ENCODE data around the gene CNPY4. TPM values are rescaled to one million over a fixed set of nuclear protein-coding genes. Genes with fewer than 3 reads are reported as not detected.

The CNPY4 gene
- total RNA-seq, 1 donor from 2014 or later = 27.9 TPM

DNA sequence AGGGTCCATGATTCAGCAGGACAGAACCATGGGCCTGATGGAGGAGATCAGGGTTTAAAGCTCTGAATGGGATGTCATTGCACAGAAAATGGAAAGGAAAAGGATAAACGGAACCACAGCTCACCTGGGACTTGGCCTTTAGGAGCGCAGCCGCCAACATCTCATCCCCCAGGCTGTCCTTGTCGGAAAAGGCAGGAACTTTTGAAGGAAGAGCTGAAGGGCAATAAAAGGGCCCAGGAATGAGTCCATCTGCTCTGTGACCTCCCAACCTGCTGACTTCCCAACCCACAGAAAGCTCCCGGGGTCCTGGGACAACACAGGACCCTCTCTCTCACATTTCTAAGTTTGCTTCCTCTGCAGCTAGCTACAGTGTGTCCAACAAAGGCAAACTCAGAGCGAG, 44.0 kb upstream of the CNPY4 start:
- TF ChIP-seq CTCF (IDR thresholded peaks at IDR 0.05; ENCODE audit: unreplicated experiment) = no peak
- H3K36me3 Mint-ChIP-seq = peaks cover 77% of the 10 kb centered on the region
- no peak for DNase-seq (ENCODE audit: low spot score in 2 of 2, unreplicated experiment in 2 of 2)
- H3K27ac Mint-ChIP-seq = no peak overlapping the region
- H3K9me3 Mint-ChIP-seq = peaks cover 45% of the 10 kb centered on the region
- H3K4me3 Mint-ChIP-seq = no peak overlapping the region
- no peaks in the 10 kb centered on the region for H3K27me3 Mint-ChIP-seq (ENCODE audit: low read depth)
- H3K4me1 Mint-ChIP-seq = peaks cover 17% of the 10 kb centered on the region

- peaks cover 24% of the 10 kb centered on the region for H3K4me1 Mint-ChIP-seq
- no peak overlapping the region for H3K27ac Mint-ChIP-seq
- no peak for DNase-seq (ENCODE audit: low spot score in 2 of 2, unreplicated experiment in 2 of 2)
- H3K36me3 Mint-ChIP-seq = peaks cover 59% of the 10 kb centered on the region
- peak overlapping the region; percentile 17 for H3K4me3 Mint-ChIP-seq
- peaks cover 28% of the 10 kb centered on the region for H3K9me3 Mint-ChIP-seq
- TF ChIP-seq CTCF (IDR thresholded peaks at IDR 0.05; ENCODE audit: unreplicated experiment) = no peak
- H3K27me3 Mint-ChIP-seq (ENCODE audit: low read depth) = no peaks in the 10 kb centered on the region
These were observed 42.2 kb upstream of the CNPY4 start for GRCh38 chr7:100077205-100077604.

DNA sequence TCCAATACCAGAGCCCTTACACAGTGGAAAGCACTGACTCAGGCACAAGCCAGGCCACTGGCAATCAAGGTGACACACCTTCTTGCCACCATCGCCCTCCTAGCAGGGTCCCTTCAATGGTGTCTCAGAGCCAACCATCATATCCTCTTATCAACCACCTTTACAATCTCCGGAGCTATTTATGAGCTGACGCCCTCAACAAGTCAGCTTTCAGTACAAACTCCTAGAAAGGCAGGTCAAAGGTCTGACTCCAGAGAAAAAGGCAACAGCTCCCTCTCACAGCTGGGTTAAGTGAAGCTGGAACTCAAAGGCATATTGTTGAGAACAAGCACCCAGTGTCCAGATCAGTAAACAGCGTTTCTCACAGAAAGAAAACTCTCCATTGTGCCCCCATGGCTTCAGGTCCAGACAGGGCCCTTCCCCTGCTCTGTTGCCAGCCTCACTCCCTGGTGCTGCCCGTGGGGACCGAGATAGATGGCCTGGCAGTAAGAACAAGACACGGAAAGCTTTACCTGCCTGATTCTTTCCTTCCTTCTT, 40.3 kb upstream of the CNPY4 start:
- Mint-ChIP-seq H3K27me3 (ENCODE audit: low read depth) (no peaks in the 10 kb centered on the region), H3K4me3 (peak overlapping the region; percentile 96), H3K4me1 (peaks cover 31% of the 10 kb centered on the region), H3K9me3 (peaks cover 18% of the 10 kb centered on the region), H3K27ac (peak overlapping the region; percentile 10), H3K36me3 (peaks cover 41% of the 10 kb centered on the region)
- TF ChIP-seq CTCF (IDR thresholded peaks at IDR 0.05; ENCODE audit: unreplicated experiment) = no peak
- DNase-seq (ENCODE audit: low spot score in 2 of 2, unreplicated experiment in 2 of 2) = no peak

DNA sequence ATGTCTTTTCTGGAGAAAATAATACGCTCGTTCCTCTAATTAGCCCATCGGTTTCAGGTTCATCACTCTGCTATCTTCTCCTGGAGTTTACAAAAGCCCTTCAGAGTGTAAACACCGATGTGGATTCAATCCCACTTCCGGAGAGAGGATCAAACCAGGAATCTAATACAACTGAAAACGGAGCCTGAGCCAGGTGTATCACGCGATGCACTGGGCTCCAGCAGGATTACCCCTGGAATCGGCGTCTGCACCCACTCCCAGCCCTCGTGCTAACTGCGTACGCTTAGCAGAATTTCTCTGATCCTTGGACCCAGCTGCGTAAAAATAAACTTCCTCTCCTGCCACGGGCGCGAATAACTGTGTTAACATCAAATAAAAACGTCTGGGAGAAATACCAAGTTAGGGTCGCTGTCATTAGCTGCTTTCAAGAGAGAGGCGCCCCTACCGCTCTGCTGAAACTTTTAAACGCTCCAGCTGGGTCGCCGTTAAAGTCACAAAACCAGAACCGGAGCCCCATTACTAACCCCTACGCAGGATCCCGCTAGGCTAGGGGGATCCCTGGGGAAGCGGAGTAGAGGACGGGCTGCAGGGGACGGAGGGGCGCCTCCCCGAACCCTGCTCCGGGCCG, 38.4 kb upstream of the CNPY4 start:
- no peak for TF ChIP-seq CTCF (IDR thresholded peaks at IDR 0.05; ENCODE audit: unreplicated experiment)
- Mint-ChIP-seq H3K36me3 (peaks cover 22% of the 10 kb centered on the region), H3K27ac (peak overlapping the region; percentile 97), H3K4me1 (peaks cover 31% of the 10 kb centered on the region), H3K27me3 (ENCODE audit: low read depth) (no peaks in the 10 kb centered on the region), H3K4me3 (peak overlapping the region; percentile 96), H3K9me3 (peaks cover 6% of the 10 kb centered on the region)
- no peak for DNase-seq (ENCODE audit: low spot score in 2 of 2, unreplicated experiment in 2 of 2)

DNA sequence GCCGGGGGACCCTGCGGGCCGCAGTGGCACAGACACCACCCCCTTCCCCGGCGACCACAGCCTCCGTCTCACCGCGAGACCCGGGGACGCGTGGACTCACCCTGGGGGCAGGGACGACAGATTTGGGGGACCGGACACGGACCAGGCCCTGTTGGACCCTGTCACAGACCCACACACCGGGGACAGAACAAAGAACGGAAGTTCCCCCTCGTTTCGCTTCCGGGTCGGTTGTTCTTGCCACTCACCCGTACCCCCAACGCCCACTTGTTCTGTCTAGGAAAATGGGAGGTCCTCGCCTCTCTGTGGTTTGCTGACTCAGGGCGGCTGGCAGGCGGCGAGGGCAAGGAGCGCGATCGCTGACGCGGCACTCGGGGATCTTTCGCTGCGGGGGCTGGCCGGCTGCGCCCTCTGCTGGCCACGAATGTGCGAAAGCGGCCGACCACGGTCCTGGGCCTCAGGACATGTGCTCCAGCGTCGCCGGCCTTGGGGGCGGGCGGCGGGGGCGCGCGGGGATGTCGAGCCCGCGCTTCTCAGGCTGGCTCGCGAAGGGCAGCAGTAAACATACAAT, 37.8 kb upstream of the CNPY4 start, which contains the start of gene ZNF3:
Gene ZNF3, minus strand, starts transcription at position 189 of the 568 bp plus-strand sequence. CDS start 4,366 bp downstream, outside the sequence.
- peaks cover 5% of the 10 kb centered on the region for H3K9me3 Mint-ChIP-seq

More for the DNA sequence above, 37.8 kb upstream of the CNPY4 start, which contains the start of gene ZNF3:
- DNase-seq (ENCODE audit: low spot score in 2 of 2, unreplicated experiment in 2 of 2) = peak; percentile 94 to 99
- Mint-ChIP-seq H3K27me3 (ENCODE audit: low read depth) (no peaks in the 10 kb centered on the region), H3K4me3 (peak within 1 kb of the TSS; percentile 96), H3K27ac (peak within 1 kb of the TSS; percentile 97), H3K36me3 (peaks cover 16% of the 10 kb centered on the region), H3K4me1 (peaks cover 31% of the 10 kb centered on the region)
- peak; percentile 95 for TF ChIP-seq CTCF (IDR thresholded peaks at IDR 0.05; ENCODE audit: unreplicated experiment)

All from mesothelial cell of epicardium (in vitro differentiated cells).